IMR-90 (cell line): Measurements from ENCODE around the gene SNRNP70.

Experiments used
- CHD1 ChIP-seq: IDR thresholded peaks from 2 replicates; pipeline ENCODE4 v1.6.1; 2012; ENCODE audit warnings: low read depth, low read length, improper control_type of control experiment
- CTCF ChIP-seq: conservative IDR thresholded peaks from 2 replicates; pipeline ENCODE4 v1.5.1; 2012; ENCODE audit warnings: mild to moderate bottlenecking, low read depth, low read length, improper control_type of control experiment
- POLR2A ChIP-seq: IDR thresholded peaks from 2 replicates; pipeline ENCODE4 v1.6.1; 2012; ENCODE audit warnings: mild to moderate bottlenecking, low read depth, low read length

GRCh38 chr19:49064768-49065611 is 20.3 kb upstream of the SNRNP70 start, which contains the start of gene NTF4:
- TF ChIP-seq POLR2A (no peak), CTCF (no peak), CHD1 (no peak)
